A673 (cell line): Measurements from ENCODE around the gene AKT3. TPM values are rescaled to one million over a fixed set of nuclear protein-coding genes. Genes with fewer than 3 reads are reported as not detected.

ENCODE experiments used
- BruUV-seq: library from RNA; stranded (reverse); fragments of 400-500 nt; replicated peaks from 2 replicates; lab custom pipeline; 2021; lab: Mats Ljungman, UMichigan
- CTCF ChIA-PET: fragments of 300-600 bp; sonication (Branson Sonifier 250); formaldehyde crosslinking; loops from one replicate; lab custom pipeline; 2022; ENCODE audit warnings: antibody characterized with exemption; lab: Charles Lee
- POLR2A ChIA-PET: fragments of 300-600 bp; sonication (Branson Sonifier 250); formaldehyde crosslinking; loops from one replicate; lab custom pipeline; 2022; ENCODE audit warnings: antibody characterized with exemption; ENCODE audit not compliant: low non-redundant PET; lab: Charles Lee
- DNase-seq: peaks from one replicate; pipeline ENCODE4 v3.0.0-alpha.2; 2015; ENCODE audit warnings: low spot score
- H3K27ac ChIP-seq: fragments of 200-600 bp; sonication (generic); 2 replicates; pipeline ENCODE4 v1.5.1; 2016; ENCODE audit warnings: mixed run types, low read depth, mild to moderate bottlenecking, mixed read lengths, antibody characterized with exemption, low read length; ENCODE audit not compliant: poor library complexity, severe bottlenecking
- H3K27me3 ChIP-seq: fragments of 200-600 bp; sonication (generic); replicated peaks from 2 replicates; pipeline ENCODE4 v1.6.1; 2017; ENCODE audit warnings: mixed run types, low read depth, mild to moderate bottlenecking, mixed read lengths, antibody characterized with exemption, low read length; ENCODE audit not compliant: insufficient read depth, poor library complexity
- H3K36me3 ChIP-seq: fragments of 200-600 bp; sonication (generic); 2 replicates; pipeline ENCODE4 v1.6.1; 2016; ENCODE audit warnings: mixed run types, mild to moderate bottlenecking, mixed read lengths, antibody characterized with exemption, low read length; ENCODE audit not compliant: insufficient read depth, poor library complexity, severe bottlenecking
- H3K4me1 ChIP-seq: fragments of 200-600 bp; sonication (generic); 2 replicates; pipeline ENCODE4 v1.6.1; 2017; ENCODE audit warnings: mixed run types, mild to moderate bottlenecking, mixed read lengths, antibody characterized with exemption, low read length; ENCODE audit not compliant: insufficient read depth, poor library complexity, severe bottlenecking
- H3K4me3 ChIP-seq: fragments of 200-600 bp; sonication (generic); 2 replicates; pipeline ENCODE4 v1.5.1; 2016; ENCODE audit warnings: low read depth, mixed run types, mild to moderate bottlenecking, mixed read lengths, low read length; ENCODE audit not compliant: poor library complexity, severe bottlenecking
- H3K9me3 ChIP-seq: fragments of 200-600 bp; sonication (generic); 2 replicates; pipeline ENCODE4 v1.6.1; 2016; ENCODE audit warnings: mixed run types, low read depth, mild to moderate bottlenecking, mixed read lengths, antibody characterized with exemption, low read length; ENCODE audit not compliant: poor library complexity, severe bottlenecking
- CTCF ChIP-seq: fragments of 300-800, 200-600 bp; sonication (generic); conservative IDR thresholded peaks from 2 replicates; pipeline ENCODE4 v1.5.1; 2017; ENCODE audit warnings: low read depth, mild to moderate bottlenecking, antibody characterized with exemption, low read length, moderate library complexity, mixed read lengths
- EZH2 ChIP-seq: fragments of 200-600 bp; sonication (generic); IDR thresholded peaks from 2 replicates; pipeline ENCODE4 v1.6.1; 2017; ENCODE audit warnings: borderline replicate concordance, low read depth, mild to moderate bottlenecking, mixed read lengths, antibody characterized with exemption, low read length; ENCODE audit not compliant: poor library complexity, severe bottlenecking
- intact Hi-C: fragments of 100-400 bp; cut with micrococcal nuclease; formaldehyde crosslinking; loops from one replicate; pipeline ENCODE4 v1.10.0; 2022; ENCODE audit not compliant: unreplicated experiment
- total RNA-seq: library from RNA; stranded (reverse); gene quantifications from 2 replicates; pipeline ENCODE4 v1.2.3, GENCODE V29; 2021

The AKT3 gene
- total RNA-seq, 1 experiment from 2014 or later = 14.4 TPM

- no peak for TF ChIP-seq CTCF
- TF ChIP-seq EZH2 = no peak
- Histone ChIP-seq H3K36me3 (no peaks in the 10 kb centered on the region), H3K9me3 (no peaks in the 10 kb centered on the region), H3K4me1 (no peaks in the 10 kb centered on the region), H3K27me3 (no peaks in the 10 kb centered on the region), H3K4me3 (no peak overlapping the region), H3K27ac (no peak overlapping the region)
- ChIA-PET POLR2A (no interaction called here), CTCF (no interaction called here)
- no TSS peak for BruUV-seq
- intact Hi-C loops = no loop called here
- no peak for DNase-seq
Observed at GRCh38 chr1:243730487-243731150, 119.4 kb downstream of the AKT3 start.

GRCh38 chr1:243729956-243730355, 120.1 kb downstream of the AKT3 start:
- no peak for TF ChIP-seq EZH2
- TF ChIP-seq CTCF = no peak
- Histone ChIP-seq H3K27ac (no peak overlapping the region), H3K36me3 (no peaks in the 10 kb centered on the region), H3K4me1 (no peaks in the 10 kb centered on the region), H3K27me3 (no peaks in the 10 kb centered on the region), H3K4me3 (no peak overlapping the region), H3K9me3 (no peaks in the 10 kb centered on the region)
- ChIA-PET CTCF (no interaction called here), POLR2A (no interaction called here)
- intact Hi-C loops = no loop called here
- DNase-seq = no peak
- no TSS peak for BruUV-seq

GRCh38 chr1:243727503-243728203, 122.4 kb downstream of the AKT3 start:
- TF ChIP-seq CTCF (no peak), EZH2 (no peak)
- H3K4me3 ChIP-seq = no peak overlapping the region
- H3K27ac ChIP-seq = no peak overlapping the region
- CTCF ChIA-PET = no interaction called here
- POLR2A ChIA-PET = no interaction called here
- H3K4me1 ChIP-seq = no peaks in the 10 kb centered on the region
- no peaks in the 10 kb centered on the region for H3K36me3 ChIP-seq
- intact Hi-C loops = no loop called here
- H3K27me3 ChIP-seq = no peaks in the 10 kb centered on the region
- no peaks in the 10 kb centered on the region for H3K9me3 ChIP-seq
- BruUV-seq = no TSS peak
- no peak for DNase-seq
